ENCODE data around the gene DIS3L2. TPM values are rescaled to one million over a fixed set of nuclear protein-coding genes. Genes with fewer than 3 reads are reported as not detected.
"Not testable (repeated sequence)": the region's sequence is repeated elsewhere in the genome, so short reads cannot be mapped to it uniquely, and the experiment has no call there.

DIS3L2 gene
- total RNA-seq, 1 donor from 2014 or later, result 32.2 TPM

- H3K9me3 ChIP-seq, result no peaks in the 10 kb centered on the region
- no peak for TF ChIP-seq POLR2AphosphoS5 (IDR thresholded peaks at IDR 0.05; ENCODE audit: insufficient read depth in 1 of 2, low read depth in 1 of 2)
- no peak for TF ChIP-seq POLR2A (IDR thresholded peaks at IDR 0.05)
- H3K27ac ChIP-seq, result no peak overlapping the region
- no peaks in the 10 kb centered on the region for H3K36me3 ChIP-seq
- intact Hi-C loops (cut with DNase I), result no loop called here
- DNase-seq (ENCODE audit: extremely low spot score in 2 of 2), result no peak
- peaks cover 7% of the 10 kb centered on the region for H3K27me3 ChIP-seq
- H3K4me1 ChIP-seq, result peaks cover 20% of the 10 kb centered on the region
- no peak overlapping the region for H3K4me3 ChIP-seq
These were observed 392.6 kb downstream of the DIS3L2 start for GRCh38 chr2:232354069-232354468.

- peaks cover 7% of the 10 kb centered on the region for H3K4me1 ChIP-seq
- no peaks in the 10 kb centered on the region for H3K27me3 ChIP-seq
- TF ChIP-seq CTCF (IDR thresholded peaks at IDR 0.05), result no peak
- no peak for TF ChIP-seq POLR2AphosphoS5 (IDR thresholded peaks at IDR 0.05; ENCODE audit: insufficient read depth in 1 of 2, low read depth in 1 of 2)
- TF ChIP-seq POLR2A (IDR thresholded peaks at IDR 0.05), result no peak
- DNase-seq (ENCODE audit: extremely low spot score in 2 of 2), result no peak
- no peak overlapping the region for H3K4me3 ChIP-seq
- no peaks in the 10 kb centered on the region for H3K36me3 ChIP-seq
- no peaks in the 10 kb centered on the region for H3K9me3 ChIP-seq
- no peak overlapping the region for H3K27ac ChIP-seq
- intact Hi-C loops (cut with DNase I), result no loop called here
These were observed 400.1 kb downstream of the DIS3L2 start for GRCh38 chr2:232361646-232362045.

- intact Hi-C loops (cut with DNase I), result no loop called here
- TF ChIP-seq POLR2AphosphoS5 (IDR thresholded peaks at IDR 0.05; ENCODE audit: insufficient read depth in 1 of 2, low read depth in 1 of 2) (no peak), POLR2A (IDR thresholded peaks at IDR 0.05) (no peak), CTCF (IDR thresholded peaks at IDR 0.05) (no peak)
- Histone ChIP-seq H3K27ac (no peak overlapping the region), H3K36me3 (no peaks in the 10 kb centered on the region), H3K4me3 (no peak overlapping the region), H3K4me1 (peaks cover 7% of the 10 kb centered on the region), H3K9me3 (no peaks in the 10 kb centered on the region), H3K27me3 (no peaks in the 10 kb centered on the region)
- DNase-seq (ENCODE audit: extremely low spot score in 2 of 2), result no peak
These were observed 400.8 kb downstream of the DIS3L2 start for GRCh38 chr2:232362174-232362900.

GRCh38 chr2:232363064-232363783 lies 401.7 kb downstream of the DIS3L2 start:
- intact Hi-C loops (cut with DNase I); H3K4me1 ChIP-seq; DNase-seq (ENCODE audit: extremely low spot score in 2 of 2); H3K27ac ChIP-seq; H3K27me3 ChIP-seq; H3K36me3 ChIP-seq; H3K9me3 ChIP-seq: not testable (repeated sequence)
- H3K4me3 ChIP-seq, result peak overlapping the region in 1 of 2 donors; percentile 16

- no peak overlapping the region for H3K27ac ChIP-seq
- H3K4me3 ChIP-seq, result peak overlapping the region in 1 of 2 donors; percentile 16
- H3K36me3 ChIP-seq, result no peaks in the 10 kb centered on the region
- H3K27me3 ChIP-seq, result no peaks in the 10 kb centered on the region
- TF ChIP-seq POLR2AphosphoS5 (IDR thresholded peaks at IDR 0.05; ENCODE audit: insufficient read depth in 1 of 2, low read depth in 1 of 2) (no peak), POLR2A (IDR thresholded peaks at IDR 0.05) (no peak), CTCF (IDR thresholded peaks at IDR 0.05) (no peak)
- H3K9me3 ChIP-seq, result no peaks in the 10 kb centered on the region
- H3K4me1 ChIP-seq, result peaks cover 7% of the 10 kb centered on the region
- DNase-seq (ENCODE audit: extremely low spot score in 2 of 2), result no peak
- intact Hi-C loops (cut with DNase I), result no loop called here
These were observed 402.5 kb downstream of the DIS3L2 start for GRCh38 chr2:232363784-232364615.

GRCh38 chr2:232364806-232365594 lies 403.5 kb downstream of the DIS3L2 start:
- H3K9me3 ChIP-seq; H3K4me3 ChIP-seq; intact Hi-C loops (cut with DNase I); H3K36me3 ChIP-seq; H3K27ac ChIP-seq; DNase-seq (ENCODE audit: extremely low spot score in 2 of 2); H3K27me3 ChIP-seq; H3K4me1 ChIP-seq: not testable (repeated sequence)
